ENCODE measurements around the gene CALHM6. TPM values are rescaled to one million over a fixed set of nuclear protein-coding genes. Genes with fewer than 3 reads are reported as not detected.

Gene CALHM6
- total RNA-seq (3.0 TPM in 1 of 2 replicates, not detected in the other), polyA plus RNA-seq (1.9 and 4.9 TPM in 2 replicates)

GRCh38 chr6:116461331-116461931 lies at the start of gene CALHM6:
Gene CALHM6 (plus strand): TSS chr6:116461375. CDS start chr6:116461930, 555 bp downstream.
- TF ChIP-seq CTCF (IDR thresholded peaks at IDR 0.05; ENCODE audit: low read depth, low read length), result no peak
- H3K4me3 ChIP-seq, result peak within 1 kb of the TSS; percentile 33
- no peaks in the 10 kb centered on the region for H3K9me3 ChIP-seq (ENCODE audit: low read depth)
- peaks cover 55% of the 10 kb centered on the region for H3K27me3 ChIP-seq
- DNase-seq (ENCODE audit: low read depth in 1 of 2, low spot score in 1 of 2), result no peak
- H3K27ac ChIP-seq, result no peak within 1 kb of the TSS
- no peaks in the 10 kb centered on the region for H3K4me1 ChIP-seq (ENCODE audit: low read depth)
- H3K36me3 ChIP-seq, result no peaks in the 10 kb centered on the region

- TF ChIP-seq CTCF (IDR thresholded peaks at IDR 0.05; ENCODE audit: low read depth, low read length), result no peak
These were observed 48.9 kb upstream of the CALHM6 start for GRCh38 chr6:116412270-116412669.

GRCh38 chr6:116413357-116413756 lies 47.8 kb upstream of the CALHM6 start:
- no peak for TF ChIP-seq CTCF (IDR thresholded peaks at IDR 0.05; ENCODE audit: low read depth, low read length)
- no peaks in the 10 kb centered on the region for H3K27me3 ChIP-seq
- no peak overlapping the region for H3K4me3 ChIP-seq
- no peaks in the 10 kb centered on the region for H3K9me3 ChIP-seq (ENCODE audit: low read depth)
- H3K27ac ChIP-seq, result no peak overlapping the region
- peaks cover 37% of the 10 kb centered on the region for H3K4me1 ChIP-seq (ENCODE audit: low read depth)
- no peaks in the 10 kb centered on the region for H3K36me3 ChIP-seq
- no peak for DNase-seq (ENCODE audit: low read depth in 1 of 2, low spot score in 1 of 2)

More at GRCh38 chr6:116412270-116412669, 48.9 kb upstream of the CALHM6 start:
- Histone ChIP-seq H3K4me1 (ENCODE audit: low read depth) (peaks cover 38% of the 10 kb centered on the region), H3K27me3 (no peaks in the 10 kb centered on the region), H3K4me3 (no peak overlapping the region), H3K27ac (no peak overlapping the region), H3K36me3 (no peaks in the 10 kb centered on the region), H3K9me3 (ENCODE audit: low read depth) (no peaks in the 10 kb centered on the region)
- DNase-seq (ENCODE audit: low read depth in 1 of 2, low spot score in 1 of 2), result peak; percentile 28 to 44

- Histone ChIP-seq H3K4me3 (no peak overlapping the region), H3K4me1 (ENCODE audit: low read depth) (peaks cover 7% of the 10 kb centered on the region), H3K9me3 (ENCODE audit: low read depth) (no peaks in the 10 kb centered on the region), H3K27ac (no peak overlapping the region), H3K36me3 (no peaks in the 10 kb centered on the region), H3K27me3 (no peaks in the 10 kb centered on the region)
- no peak for DNase-seq (ENCODE audit: low read depth in 1 of 2, low spot score in 1 of 2)
- no peak for TF ChIP-seq CTCF (IDR thresholded peaks at IDR 0.05; ENCODE audit: low read depth, low read length)
These were observed 43.5 kb upstream of the CALHM6 start for GRCh38 chr6:116417661-116418060.

- peaks cover 7% of the 10 kb centered on the region for H3K4me1 ChIP-seq (ENCODE audit: low read depth)
- H3K27me3 ChIP-seq, result no peaks in the 10 kb centered on the region
- no peak overlapping the region for H3K27ac ChIP-seq
- no peaks in the 10 kb centered on the region for H3K9me3 ChIP-seq (ENCODE audit: low read depth)
- H3K36me3 ChIP-seq, result no peaks in the 10 kb centered on the region
- H3K4me3 ChIP-seq, result no peak overlapping the region
- no peak for TF ChIP-seq CTCF (IDR thresholded peaks at IDR 0.05; ENCODE audit: low read depth, low read length)
- no peak for DNase-seq (ENCODE audit: low read depth in 1 of 2, low spot score in 1 of 2)
These were observed 41.9 kb upstream of the CALHM6 start for GRCh38 chr6:116419069-116419786.

Measured in cardiac muscle cell (in vitro differentiated cells and primary cell).